Sigmoid colon (tissue), 7 donors: Measurements from ENCODE around the gene RTP1. TPM values are rescaled to one million over a fixed set of nuclear protein-coding genes. Genes with fewer than 3 reads are reported as not detected.
"Not testable (repeated sequence)": the region's sequence is repeated elsewhere in the genome, so short reads cannot be mapped to it uniquely, and the experiment has no call there.

Experiments
- DNase-seq: peaks from one replicate; pipeline ENCODE4 v3.0.0-alpha.2; 2019
- H3K27ac ChIP-seq, 4 donors: fragments of 200-600 bp; sonication (generic); one replicate each; pipeline ENCODE4 v1.5.1; 2016 to 2019; ENCODE audit warnings: mild to moderate bottlenecking in 1 of 4
- H3K27me3 ChIP-seq, 3 donors: fragments of 200-600 bp; sonication (generic); one replicate each; pipeline ENCODE4 v1.5.1; 2019; ENCODE audit warnings: mild to moderate bottlenecking in 1 of 3
- H3K36me3 ChIP-seq, 4 donors: fragments of 200-600 bp; sonication (generic); one replicate each; pipeline ENCODE4 v1.5.1; 2016 to 2019
- H3K4me1 ChIP-seq, 4 donors: fragments of 200-600 bp; sonication (generic); one replicate each; pipeline ENCODE4 v1.5.1; 2017 to 2019
- H3K4me3 ChIP-seq, 4 donors: fragments of 200-600 bp; sonication (generic); one replicate each; pipeline ENCODE4 v1.5.1; 2017 to 2019; ENCODE audit warnings: mild to moderate bottlenecking in 2 of 4, moderate library complexity in 1 of 4
- H3K9me3 ChIP-seq, 4 donors: fragments of 200-600 bp in 3 of 4; sonication (generic) in 3 of 4; one replicate each; pipeline versions ENCODE4 v1.5.1 to v1.6.1; 2013 to 2019
- EP300 ChIP-seq, 4 donors: sonication (generic); formaldehyde crosslinking; IDR thresholded peaks; one replicate each; pipeline ENCODE4 v1.6.1; 2017; ENCODE audit warnings: antibody characterized with exemption in 4 of 4
- POLR2A ChIP-seq, 2 donors: fragments of 450-650 bp; IDR thresholded peaks; one replicate each; pipeline ENCODE4 v1.6.1; 2016; ENCODE audit warnings: antibody characterized with exemption in 2 of 2, mild to moderate bottlenecking in 2 of 2, moderate library complexity in 2 of 2
- POLR2AphosphoS5 ChIP-seq, 4 donors: sonication (generic); formaldehyde crosslinking; IDR thresholded peaks; one replicate each; pipeline ENCODE4 v1.6.1; 2017; ENCODE audit warnings: antibody characterized with exemption in 4 of 4
- WGBS, 2 donors: extraction: QIAGEN DNeasy Blood & Tissue Kit; methylation state at CpG; one replicate each; pipeline ENCODE4 v1.1.7; 2013; 5-methylcytosine and 5-hydroxymethylcytosine counted together
- intact Hi-C: fragments of 100-400 bp; cut with DNase I; formaldehyde crosslinking; loops from one replicate; pipeline ENCODE4 v1.15.1; 2023
- polyA plus RNA-seq, 3 donors: library from polyadenylated mRNA; stranded (reverse); fragments of 200-250 nt; gene quantifications; one replicate each; pipeline ENCODE4 v1.2.3, GENCODE V29; 2013
- total RNA-seq, 4 donors: library from RNA; depleted of rRNA; stranded (reverse); fragments of >200 nt; gene quantifications; one replicate each; pipeline ENCODE4 v1.1.0, GENCODE V29; 2016
- TF ChIP-seq, protein P1 (sequence below), 4 experiments: fragments of 450-650 bp in 3 of 4; fragments of 200-600 bp in 1 of 4; IDR thresholded peaks; one replicate each; pipeline ENCODE4 v1.5.1; 2016 to 2019; ENCODE audit warnings: antibody characterized with exemption in 4 of 4, mild to moderate bottlenecking in 3 of 4, moderate library complexity in 2 of 4
- donor health status: healthy with polysubstance abuse.
- donor health status: Bipolar disorder and iron deficiency.
- donor health status: healthy.

The RTP1 gene
- total and polyA plus RNA-seq, 7 donors: 0.04 TPM; not detected in 6

DNA sequence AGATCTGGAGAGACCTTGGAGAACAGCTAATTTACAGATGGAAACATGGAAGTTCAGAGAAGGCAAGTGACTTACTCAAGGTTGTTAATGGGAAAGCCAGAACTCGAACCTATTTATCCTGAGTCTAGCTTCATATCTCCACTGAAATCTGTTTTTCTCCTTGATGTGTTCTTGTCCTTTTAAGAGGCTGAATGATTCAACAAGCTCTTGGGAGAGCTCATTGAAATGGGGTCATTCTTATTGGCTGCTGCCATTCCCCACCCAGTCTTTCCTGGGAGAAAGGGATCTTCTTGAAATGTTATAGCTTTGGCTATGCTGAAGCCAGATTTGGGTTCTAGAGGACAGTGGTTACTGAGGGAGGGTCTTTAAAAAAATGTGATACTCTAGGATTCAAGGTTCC, 41.0 kb downstream of the RTP1 start:
- Histone ChIP-seq H3K9me3 (no peaks in the 10 kb centered on the region), H3K27me3 (no peaks in the 10 kb centered on the region), H3K27ac (no peak overlapping the region), H3K36me3 (peaks cover 0 to 57% (median 21%) of the 10 kb centered on the region in 4 donors), H3K4me3 (no peak overlapping the region), H3K4me1 (no peaks in the 10 kb centered on the region)
- intact Hi-C loops: no loop called here
- DNase-seq: no peak
- no peak for TF ChIP-seq POLR2A (IDR thresholded peaks at IDR 0.05)
- no peak for TF ChIP-seq POLR2AphosphoS5 (IDR thresholded peaks at IDR 0.05)
- no peak for TF ChIP-seq EP300 (IDR thresholded peaks at IDR 0.05)
- TF ChIP-seq, protein P1, sequence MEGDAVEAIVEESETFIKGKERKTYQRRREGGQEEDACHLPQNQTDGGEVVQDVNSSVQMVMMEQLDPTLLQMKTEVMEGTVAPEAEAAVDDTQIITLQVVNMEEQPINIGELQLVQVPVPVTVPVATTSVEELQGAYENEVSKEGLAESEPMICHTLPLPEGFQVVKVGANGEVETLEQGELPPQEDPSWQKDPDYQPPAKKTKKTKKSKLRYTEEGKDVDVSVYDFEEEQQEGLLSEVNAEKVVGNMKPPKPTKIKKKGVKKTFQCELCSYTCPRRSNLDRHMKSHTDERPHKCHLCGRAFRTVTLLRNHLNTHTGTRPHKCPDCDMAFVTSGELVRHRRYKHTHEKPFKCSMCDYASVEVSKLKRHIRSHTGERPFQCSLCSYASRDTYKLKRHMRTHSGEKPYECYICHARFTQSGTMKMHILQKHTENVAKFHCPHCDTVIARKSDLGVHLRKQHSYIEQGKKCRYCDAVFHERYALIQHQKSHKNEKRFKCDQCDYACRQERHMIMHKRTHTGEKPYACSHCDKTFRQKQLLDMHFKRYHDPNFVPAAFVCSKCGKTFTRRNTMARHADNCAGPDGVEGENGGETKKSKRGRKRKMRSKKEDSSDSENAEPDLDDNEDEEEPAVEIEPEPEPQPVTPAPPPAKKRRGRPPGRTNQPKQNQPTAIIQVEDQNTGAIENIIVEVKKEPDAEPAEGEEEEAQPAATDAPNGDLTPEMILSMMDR (IDR thresholded peaks at IDR 0.05): no peak
- WGBS, 2 donors: 89 to 91% methylated on average over 1 of the region's 1 CpG

DNA sequence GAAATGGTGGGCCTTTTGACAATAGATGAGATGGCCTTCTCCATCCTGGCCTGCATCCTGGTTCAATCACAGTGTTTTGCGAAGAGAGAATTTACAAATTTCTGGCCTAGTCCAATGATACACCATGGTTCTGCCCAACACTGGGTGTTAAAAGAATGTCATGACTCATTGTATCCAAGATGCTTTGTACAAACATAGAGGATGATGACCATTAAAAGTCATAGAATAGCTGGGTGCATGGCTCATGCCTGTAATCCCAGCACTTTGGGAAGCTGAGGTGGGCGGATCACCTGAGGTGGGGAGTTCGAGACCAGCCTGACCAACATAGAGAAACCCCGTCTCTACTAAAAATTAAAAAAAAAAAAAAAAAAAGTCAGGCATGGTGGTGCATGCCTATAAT, 41.5 kb downstream of the RTP1 start:
- intact Hi-C loops: not testable (repeated sequence)

DNA sequence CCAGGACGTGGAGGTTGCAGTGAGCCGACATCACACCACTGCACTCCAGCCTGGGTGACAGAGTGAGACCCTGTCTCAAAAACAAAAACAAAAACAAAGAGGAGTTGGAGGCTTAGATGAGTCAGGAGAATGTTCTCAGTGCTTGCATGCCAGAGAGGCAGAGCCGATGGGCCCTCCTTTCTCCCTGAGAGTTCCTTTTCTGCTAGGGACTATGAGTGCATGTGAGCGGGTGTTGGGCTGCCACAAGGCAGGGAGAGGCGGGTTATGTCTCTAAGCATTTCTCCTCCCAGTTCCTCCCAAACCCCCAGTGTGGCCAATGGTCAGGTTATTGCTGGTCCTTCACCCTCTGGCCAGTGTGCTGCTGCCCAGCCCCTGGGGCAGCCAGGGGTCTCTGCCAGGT, 45.1 kb downstream of the RTP1 start:
- no peaks in the 10 kb centered on the region for H3K27me3 ChIP-seq
- H3K4me1 ChIP-seq: no peaks in the 10 kb centered on the region
- no peaks in the 10 kb centered on the region for H3K9me3 ChIP-seq
- intact Hi-C loops: no loop called here
- H3K36me3 ChIP-seq: peaks cover 0 to 42% (median 17%) of the 10 kb centered on the region in 4 donors
- no peak overlapping the region for H3K27ac ChIP-seq
- no peak for DNase-seq
- no peak overlapping the region for H3K4me3 ChIP-seq
- TF ChIP-seq, protein P1 (IDR thresholded peaks at IDR 0.05): no peak
- TF ChIP-seq POLR2A (IDR thresholded peaks at IDR 0.05) (no peak), EP300 (IDR thresholded peaks at IDR 0.05) (no peak), POLR2AphosphoS5 (IDR thresholded peaks at IDR 0.05) (no peak)
- 85 to 95% methylated on average over 5 of the region's 5 CpGs for WGBS, 2 donors

More for the DNA sequence above, 41.5 kb downstream of the RTP1 start:
- H3K27ac ChIP-seq, H3K4me1 ChIP-seq, DNase-seq, H3K27me3 ChIP-seq, H3K4me3 ChIP-seq, H3K9me3 ChIP-seq: not testable (repeated sequence)
- 94% methylated on average over 4 of the region's 4 CpGs for WGBS, 2 donors
- peaks cover 0 to 61% (median 23%) of the 10 kb centered on the region in 4 donors for H3K36me3 ChIP-seq

DNA sequence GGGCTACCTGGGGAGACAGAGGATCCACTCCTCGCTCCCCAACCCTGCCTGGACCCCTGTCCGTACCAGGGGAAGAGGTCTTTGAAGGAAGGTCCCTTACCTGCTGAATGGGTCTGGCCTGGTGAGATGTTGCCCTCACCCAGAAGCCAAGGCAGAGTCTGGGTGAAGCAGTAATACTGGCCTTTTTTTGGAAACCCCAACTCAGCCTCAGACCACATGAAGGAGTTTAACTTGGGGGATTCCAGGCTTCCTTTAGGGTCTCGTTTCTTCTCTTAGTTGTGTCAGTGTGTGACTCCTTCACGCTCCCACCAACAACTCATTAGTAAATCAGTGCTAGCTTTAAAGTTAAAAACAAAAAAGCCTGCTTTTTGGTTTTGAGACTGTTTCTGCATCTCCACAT, 45.6 kb downstream of the RTP1 start:
- 81 to 88% methylated on average over 4 of the region's 4 CpGs for WGBS, 2 donors
- no peaks in the 10 kb centered on the region for H3K4me1 ChIP-seq
- no peaks in the 10 kb centered on the region for H3K9me3 ChIP-seq
- TF ChIP-seq POLR2AphosphoS5 (IDR thresholded peaks at IDR 0.05): no peak
- no peak for TF ChIP-seq EP300 (IDR thresholded peaks at IDR 0.05)
- no peak for TF ChIP-seq POLR2A (IDR thresholded peaks at IDR 0.05)
- TF ChIP-seq, protein P1 (IDR thresholded peaks at IDR 0.05): no peak
- no peak overlapping the region for H3K27ac ChIP-seq
- no peaks in the 10 kb centered on the region for H3K27me3 ChIP-seq
- no peak overlapping the region for H3K4me3 ChIP-seq
- DNase-seq: no peak
- H3K36me3 ChIP-seq: peaks cover 0 to 42% (median 17%) of the 10 kb centered on the region in 4 donors
- intact Hi-C loops: no loop called here

DNA sequence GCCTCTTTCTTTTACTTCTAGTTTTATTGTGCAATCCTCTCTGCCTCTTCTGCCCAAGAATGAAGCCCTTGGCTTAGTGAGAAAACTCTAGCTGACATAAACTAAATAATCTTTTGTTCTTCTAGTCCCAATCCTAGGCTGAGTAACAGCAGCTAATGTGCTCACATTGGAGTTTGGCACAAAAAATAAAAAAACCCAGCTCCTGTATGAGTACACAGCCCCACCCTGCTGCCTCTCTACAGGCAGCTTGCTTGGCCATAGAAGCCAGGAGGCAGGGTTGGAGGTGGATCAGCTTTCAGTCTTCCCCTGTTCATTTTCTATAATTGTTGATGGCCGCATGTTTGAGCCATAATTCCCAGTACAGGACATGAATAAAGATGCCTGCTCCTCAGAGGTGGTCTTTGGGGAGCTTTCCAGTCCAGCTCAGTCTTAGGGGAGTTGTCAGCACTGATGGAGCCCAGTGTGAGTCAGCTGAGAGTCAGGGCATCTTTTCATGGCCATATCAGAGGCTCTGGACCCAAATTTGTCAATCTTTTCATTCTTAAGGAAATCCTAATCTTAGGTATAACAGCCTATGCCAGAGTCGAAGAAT, 46.7 kb downstream of the RTP1 start:
- Histone ChIP-seq H3K9me3 (no peaks in the 10 kb centered on the region), H3K27me3 (no peaks in the 10 kb centered on the region), H3K36me3 (peaks cover 0 to 49% (median 18%) of the 10 kb centered on the region in 4 donors), H3K27ac (no peak overlapping the region), H3K4me1 (no peaks in the 10 kb centered on the region), H3K4me3 (no peak overlapping the region)
- 81 to 87% methylated on average over 2 of the region's 2 CpGs for WGBS, 2 donors
- TF ChIP-seq, protein P1 (IDR thresholded peaks at IDR 0.05): no peak
- TF ChIP-seq POLR2A (IDR thresholded peaks at IDR 0.05) (no peak), EP300 (IDR thresholded peaks at IDR 0.05) (no peak)
- no peak for DNase-seq
- intact Hi-C loops: no loop called here
